GM11168 (cell line): ENCODE measurements around the gene TDRD6.

Experiments used
- in situ Hi-C: fragments of 300-500 bp; cut with MboI; formaldehyde crosslinking; loops from one replicate; pipeline ENCODE4 v1.12.0; 2022; ENCODE audit warnings: low sequenced_read_pairs; ENCODE audit not compliant: unreplicated experiment

Gene TDRD6

DNA sequence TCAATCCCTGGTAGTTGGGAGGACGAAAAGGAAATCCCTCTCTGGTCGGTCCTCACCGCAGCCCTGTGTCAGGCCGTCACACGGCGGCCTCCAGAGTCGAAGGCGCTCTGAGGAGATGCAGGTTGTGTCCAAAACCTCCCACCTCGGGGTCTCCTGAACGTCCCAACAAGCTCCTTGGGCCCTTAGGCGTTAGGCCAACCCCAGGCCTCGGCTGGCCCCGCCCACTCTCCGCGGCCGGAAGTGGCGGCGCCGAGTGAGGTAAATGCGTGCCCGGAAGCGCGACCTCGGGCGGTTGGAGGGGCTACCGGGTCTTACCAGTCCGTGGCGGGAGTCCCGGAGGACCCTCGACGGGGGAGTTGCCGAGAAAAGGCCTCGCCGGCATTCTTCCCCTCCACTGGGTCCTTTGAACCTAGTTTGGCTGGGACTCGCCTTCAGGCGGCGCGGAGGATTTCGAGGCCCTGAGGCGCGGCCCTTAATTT, at the start of gene TDRD6:
TDRD6 (plus strand) TSS at position 267 of the 479 bp plus-strand sequence. CDS start 244 bp downstream, outside the sequence.
- in situ Hi-C loops = no loop called here

DNA sequence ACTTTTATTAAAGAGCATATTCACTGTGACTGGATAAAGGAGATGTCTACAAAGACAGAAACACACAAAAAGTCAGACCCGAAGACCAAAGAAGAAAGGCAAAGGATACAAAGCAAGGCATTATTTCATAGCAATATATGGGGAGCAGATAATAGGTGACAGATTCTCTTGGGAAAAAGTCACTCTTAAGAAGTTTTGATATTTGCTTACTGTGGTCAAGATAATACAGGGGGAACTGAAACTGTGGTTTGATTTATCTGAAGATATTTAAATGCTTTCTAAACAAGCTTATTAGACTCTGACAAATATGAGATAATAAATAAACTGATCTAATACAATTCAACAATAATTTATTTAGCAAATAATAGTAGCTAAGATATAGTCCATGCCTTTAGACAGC, 49.8 kb upstream of the TDRD6 start:
- in situ Hi-C loops = loop anchor here (25.0 kb wide), 1 partner anchor 551 kb away; no protein-coding TSS in a partner anchor

DNA sequence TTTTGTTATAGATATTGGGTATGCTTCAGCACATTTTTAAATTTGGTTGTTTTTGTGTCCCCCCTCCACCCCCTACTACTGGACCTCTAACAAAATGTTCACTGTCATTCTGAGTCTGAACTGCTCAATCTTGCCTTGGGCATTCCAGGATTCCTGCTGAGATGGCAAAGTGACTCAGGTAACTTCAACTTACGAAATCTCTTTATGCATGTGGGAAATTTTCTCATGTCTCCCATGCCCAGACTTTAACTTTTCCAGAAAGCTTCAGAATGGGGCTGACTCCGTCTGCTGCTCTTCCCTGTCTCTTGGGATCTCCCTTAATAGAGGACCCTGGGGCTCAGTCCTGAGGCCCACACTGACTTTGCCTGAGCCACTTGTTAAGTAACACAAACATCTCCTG, 49.0 kb upstream of the TDRD6 start:
- in situ Hi-C loops = loop anchor here (25.0 kb wide), 1 partner anchor 551 kb away; no protein-coding TSS in a partner anchor

GRCh38 chr6:46642928-46643751, 44.5 kb upstream of the TDRD6 start:
- in situ Hi-C loops = loop anchor here (25.0 kb wide), 1 partner anchor 556 kb away; no protein-coding TSS in a partner anchor

DNA sequence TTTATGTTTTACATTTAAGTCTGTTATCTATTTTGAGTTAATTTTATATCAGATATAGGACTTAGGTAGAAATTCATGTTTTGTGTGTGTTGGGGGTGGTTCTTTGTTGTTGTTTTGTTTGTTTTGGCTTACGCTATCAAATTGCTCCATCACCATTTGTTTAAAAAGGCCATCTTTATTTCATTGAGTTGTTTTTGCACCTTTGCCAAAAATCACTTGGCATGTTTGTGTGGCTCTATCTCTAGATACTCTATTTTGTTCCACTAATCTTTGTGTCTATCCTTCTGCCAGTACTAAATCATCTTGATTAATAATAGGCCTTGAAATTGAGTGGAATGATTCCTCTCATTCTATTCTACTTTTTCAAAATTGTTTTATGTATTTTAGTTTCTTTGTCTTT, 42.4 kb upstream of the TDRD6 start:
- in situ Hi-C loops = loop anchor here (25.0 kb wide), 1 partner anchor 558 kb away; no protein-coding TSS in a partner anchor

DNA sequence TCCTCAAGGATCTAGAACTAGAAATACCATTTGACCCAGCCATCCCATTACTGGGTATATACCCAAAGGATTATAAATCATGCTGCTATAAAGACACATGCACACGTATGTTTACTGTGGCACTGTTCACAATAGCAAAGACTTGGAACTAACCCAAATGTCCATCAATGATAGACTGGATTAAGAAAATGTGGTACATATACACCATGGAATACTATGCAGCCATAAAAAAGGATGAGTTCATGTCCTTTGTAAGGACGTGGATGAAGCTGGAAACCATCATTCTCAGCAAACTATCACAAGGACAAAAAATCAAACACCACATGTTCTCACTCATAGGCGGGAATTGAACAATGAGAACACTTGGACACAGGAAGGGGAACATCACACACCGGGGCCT, 39.6 kb upstream of the TDRD6 start:
- in situ Hi-C loops = loop anchor here (25.0 kb wide), 1 partner anchor 561 kb away; no protein-coding TSS in a partner anchor

DNA sequence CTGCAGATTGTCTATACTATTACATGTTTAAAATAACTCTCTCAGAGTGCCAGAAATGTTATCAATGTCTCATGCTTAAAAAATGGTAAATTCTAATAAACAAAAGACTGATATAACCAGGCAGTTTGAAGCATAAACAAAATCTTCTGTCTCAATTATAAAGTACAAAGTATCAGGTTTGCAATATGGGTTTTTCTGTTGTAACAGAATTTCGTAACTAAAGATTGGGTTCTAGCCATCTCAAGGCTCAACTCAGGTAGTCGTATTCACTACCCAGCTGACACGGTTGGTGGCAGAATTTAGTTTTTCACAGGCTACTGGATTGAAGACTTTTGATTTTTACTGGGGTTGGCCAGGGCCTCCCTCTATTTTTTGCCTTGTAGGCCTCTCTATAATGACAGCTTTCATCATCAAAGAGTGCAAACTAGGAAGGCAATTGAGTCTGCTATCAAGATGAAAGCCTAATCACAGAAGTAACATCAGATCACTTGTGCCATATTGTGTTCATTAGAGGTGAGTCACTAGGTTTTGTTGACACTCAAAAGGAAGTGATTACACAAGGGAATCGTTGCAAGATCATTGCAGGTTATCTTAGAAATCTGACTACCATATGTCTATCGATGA, 38.7 kb upstream of the TDRD6 start:
- in situ Hi-C loops = loop anchor here (25.0 kb wide), 1 partner anchor 562 kb away; no protein-coding TSS in a partner anchor

DNA sequence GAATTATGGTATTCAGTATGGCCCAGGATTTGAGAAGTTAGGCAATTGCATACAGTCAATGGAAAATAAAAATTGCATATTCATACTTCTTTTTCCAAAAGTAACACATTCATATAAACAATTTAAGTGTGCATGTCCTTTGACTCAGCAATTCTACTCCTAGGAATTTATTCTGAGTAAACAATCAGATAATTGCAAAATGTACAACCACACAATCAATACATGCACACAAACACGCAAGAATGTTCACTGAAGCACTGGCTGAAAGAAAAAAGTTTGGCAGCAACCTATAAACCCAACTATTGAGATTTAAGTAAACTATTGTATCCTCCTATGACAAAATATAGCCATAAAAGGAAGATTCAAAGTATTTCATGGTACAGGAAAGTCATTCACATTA, 36.7 kb upstream of the TDRD6 start:
- in situ Hi-C loops = no loop called here

DNA sequence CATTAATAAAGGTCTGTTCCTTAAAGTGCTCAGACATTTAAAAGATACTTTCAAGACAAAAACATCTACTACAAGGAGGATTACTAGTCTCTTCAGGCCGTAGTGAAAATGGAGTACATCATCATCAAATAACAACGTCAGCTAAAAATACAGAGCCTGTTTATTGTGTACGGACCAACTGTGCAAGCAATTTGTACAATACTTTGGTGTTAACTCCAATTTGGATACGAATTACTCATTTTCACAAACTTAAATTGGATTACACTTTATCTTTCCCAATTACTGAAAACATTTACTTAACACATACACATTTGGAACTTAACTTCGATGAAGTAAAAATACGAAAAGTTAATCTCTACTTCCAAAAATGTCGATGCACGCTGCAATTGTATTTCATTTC, 35.9 kb upstream of the TDRD6 start:
- in situ Hi-C loops = no loop called here

GRCh38 chr6:46652232-46652602, 35.5 kb upstream of the TDRD6 start:
- in situ Hi-C loops = no loop called here

DNA sequence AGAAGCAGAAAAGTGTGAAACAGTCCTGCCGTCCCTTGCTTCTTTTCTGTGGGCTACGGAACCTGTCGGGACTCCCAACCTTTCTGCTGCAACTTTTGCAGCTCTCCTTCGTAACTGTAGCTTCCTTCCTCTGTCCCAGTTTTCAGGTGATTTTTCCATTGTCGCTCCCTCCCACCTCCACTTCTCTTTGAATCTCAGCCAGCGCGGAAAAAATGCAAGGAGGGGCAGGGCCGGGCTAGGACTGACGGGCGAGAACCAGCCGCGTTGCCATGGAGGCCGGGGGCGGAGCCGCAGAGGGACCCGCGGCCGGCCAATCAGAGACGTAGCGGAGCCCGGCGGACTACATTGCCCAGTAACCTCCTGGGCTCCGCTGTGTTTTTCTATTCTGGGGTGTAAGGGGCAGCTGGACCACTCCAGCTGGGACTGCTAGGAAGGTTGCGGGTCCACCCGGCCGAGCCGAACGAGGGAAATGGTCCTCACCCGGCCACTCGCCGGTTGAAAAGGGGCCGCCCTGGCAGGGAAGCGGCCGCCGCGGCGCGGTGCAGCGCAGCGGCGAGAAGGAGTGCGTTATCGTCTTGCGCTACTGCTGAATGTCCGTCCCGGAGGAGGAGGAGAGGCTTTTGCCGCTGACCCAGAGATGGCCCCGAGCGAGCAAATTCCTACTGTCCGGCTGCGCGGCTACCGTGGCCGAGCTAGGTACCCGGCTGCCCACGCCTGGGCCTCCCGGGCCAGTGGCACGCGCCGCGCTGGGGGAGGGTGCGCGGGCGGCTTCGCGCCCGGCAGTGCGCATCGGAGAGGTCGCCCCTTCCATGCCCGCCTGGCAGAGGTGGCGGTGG, 34.9 kb upstream of the TDRD6 start, which contains the start of the genes CYP39A1 and SLC25A27:
CYP39A1 (minus strand) TSS at position 216 of the 836 bp plus-strand sequence. CDS start 236 bp downstream, outside the sequence.
SLC25A27 (plus strand) TSS at position 373 of the 836 bp plus-strand sequence; CDS start at position 591, 218 bp downstream.
- in situ Hi-C loops = no loop called here

- in situ Hi-C loops = no loop called here
Measured at GRCh38 chr6:46653439-46654195, 34.1 kb upstream of the TDRD6 start.

DNA sequence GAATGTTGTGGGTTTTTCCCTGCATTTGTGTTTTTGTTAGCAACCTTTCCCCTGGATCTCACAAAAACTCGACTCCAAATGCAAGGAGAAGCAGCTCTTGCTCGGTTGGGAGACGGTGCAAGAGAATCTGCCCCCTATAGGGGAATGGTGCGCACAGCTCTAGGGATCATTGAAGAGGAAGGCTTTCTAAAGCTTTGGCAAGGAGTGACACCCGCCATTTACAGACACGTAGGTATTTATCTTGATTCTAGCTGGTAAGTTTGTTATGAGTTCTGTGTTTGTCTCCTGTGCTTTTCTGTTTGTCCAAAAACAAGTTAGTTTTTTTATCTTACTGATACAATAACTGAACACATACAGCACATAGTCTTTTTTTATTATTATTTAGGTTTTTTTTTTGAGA, 31.9 kb upstream of the TDRD6 start:
- in situ Hi-C loops = no loop called here

DNA sequence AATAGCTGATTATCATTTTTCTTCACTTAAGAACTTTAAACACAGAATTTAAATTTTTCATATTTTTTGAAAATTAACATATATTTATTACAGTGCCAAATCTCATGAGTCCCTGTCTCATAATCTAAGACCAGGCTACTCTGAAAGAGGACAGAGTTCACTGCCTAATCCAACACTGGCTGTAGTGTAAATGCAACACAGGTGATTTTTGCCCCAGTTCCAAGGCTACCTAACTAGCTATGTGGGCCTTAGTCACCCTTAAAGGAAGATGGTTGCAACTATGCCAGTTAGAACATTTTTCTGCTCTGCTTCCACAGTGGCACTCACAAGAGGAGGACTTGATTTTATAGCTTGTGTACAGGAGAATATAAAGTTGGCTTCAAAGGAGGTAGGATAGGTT, 30.0 kb upstream of the TDRD6 start:
- in situ Hi-C loops = no loop called here

GRCh38 chr6:46661483-46661882, 26.2 kb upstream of the TDRD6 start:
- in situ Hi-C loops = no loop called here

- in situ Hi-C loops = no loop called here
Measured at GRCh38 chr6:46667377-46667776, 20.3 kb upstream of the TDRD6 start.

- in situ Hi-C loops = no loop called here
Measured at GRCh38 chr6:46674410-46674809, 13.3 kb upstream of the TDRD6 start.

DNA sequence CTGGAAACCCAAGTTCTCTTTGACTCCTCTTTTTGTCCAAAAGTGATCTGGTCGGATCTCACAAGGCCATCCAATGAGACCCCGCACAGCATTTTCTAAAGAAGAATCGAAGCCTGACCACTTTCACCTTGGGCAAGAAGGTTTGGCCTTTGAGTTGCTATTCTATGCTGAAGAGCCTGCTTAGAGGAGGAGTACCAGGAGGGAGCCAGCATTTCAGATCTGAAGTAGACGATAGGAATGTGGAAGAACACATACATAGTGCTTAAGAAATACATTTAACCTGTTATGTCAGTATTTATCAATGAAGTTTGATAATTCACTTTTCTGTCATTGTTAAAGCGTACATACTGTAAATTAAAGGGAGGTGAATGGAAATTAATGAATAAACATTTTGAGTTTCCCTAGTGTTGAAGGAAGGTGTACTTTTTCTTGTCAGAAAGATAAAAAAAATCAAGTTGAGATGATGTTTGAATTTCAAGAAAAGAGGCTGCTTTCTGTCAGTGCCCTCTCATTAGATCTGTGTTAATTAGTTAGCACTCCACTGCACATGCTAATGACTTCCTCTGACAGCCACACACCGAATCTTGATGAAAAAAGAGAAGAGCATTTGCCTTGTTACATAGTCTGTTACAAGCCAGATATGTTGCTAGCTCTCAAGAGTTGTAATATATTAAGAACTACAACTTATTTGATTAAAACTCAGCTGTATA, 10.9 kb upstream of the TDRD6 start:
- in situ Hi-C loops = no loop called here

- in situ Hi-C loops = no loop called here
Measured at GRCh38 chr6:46677314-46677654, 10.4 kb upstream of the TDRD6 start.
